Adipose tissue (tissue), 3 donors: ENCODE data around the gene FOXK1. TPM values are rescaled to one million over a fixed set of nuclear protein-coding genes. Genes with fewer than 3 reads are reported as not detected.

Experiments
- H3K27ac ChIP-seq: one replicate; pipeline ENCODE4 v1.5.1; 2013; ENCODE audit warnings: low read depth, low read length
- WGBS, 3 donors: extraction: QIAGEN DNeasy Blood & Tissue Kit; methylation state at CpG; one replicate each; pipeline ENCODE4 v1.1.7; 2013; 5-methylcytosine and 5-hydroxymethylcytosine counted together
- polyA plus RNA-seq, 3 donors: library from polyadenylated mRNA; stranded (reverse); fragments of 200-250 nt; gene quantifications; one replicate each; pipeline ENCODE4 v1.2.3, GENCODE V29; 2013
- donor health status: healthy with polysubstance abuse.
- donor health status: Bipolar disorder and iron deficiency.
- donor health status: healthy.

Gene FOXK1
- polyA plus RNA-seq, 3 donors = 4.7 to 9.1 (median 7.8) TPM

DNA sequence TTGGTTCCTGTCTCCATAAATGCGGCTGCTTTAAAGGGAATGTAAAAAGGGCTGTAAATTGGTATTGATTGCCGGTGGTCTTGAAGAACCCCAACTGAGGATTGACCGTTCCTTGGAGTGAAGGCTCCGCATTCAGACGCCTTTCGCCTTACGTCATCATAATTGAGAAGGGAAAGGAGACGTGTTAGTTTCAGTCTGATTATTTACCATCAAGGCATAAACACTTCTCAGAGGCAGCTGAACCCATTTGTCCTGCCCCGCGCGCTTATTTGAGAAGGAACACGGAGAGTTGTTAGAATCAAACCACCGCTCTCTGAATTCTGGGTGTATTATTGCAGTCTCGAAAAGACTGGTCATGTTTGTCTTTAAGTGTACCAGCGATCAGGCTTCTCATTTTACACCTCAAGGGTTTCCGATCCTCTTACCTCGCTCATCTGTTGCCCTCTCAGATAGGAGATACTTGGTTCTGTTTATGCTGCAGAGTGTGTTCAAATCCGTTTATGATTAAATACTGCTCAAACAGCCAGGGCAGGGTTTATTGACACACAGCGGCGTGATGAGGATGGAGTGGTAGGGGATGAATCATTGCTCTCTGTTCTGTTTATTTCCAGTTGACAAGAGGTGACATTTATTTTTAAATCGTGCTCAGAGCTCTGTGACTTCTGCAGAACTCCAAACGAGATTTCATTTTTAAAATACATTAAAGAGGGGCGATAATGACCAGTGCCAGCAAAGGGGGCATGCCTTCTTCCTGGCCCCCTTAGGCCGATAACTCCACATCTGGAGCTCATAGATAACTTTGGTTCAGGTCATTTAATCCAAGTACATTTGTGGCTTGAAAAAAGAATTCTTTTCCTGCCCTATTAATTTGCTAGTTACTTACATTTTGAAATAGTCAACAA lies 30.4 kb downstream of the FOXK1 start:
- H3K27ac ChIP-seq = no peak overlapping the region
- WGBS, 3 donors = 71 to 81% (median 73%) methylated on average over 24 of the region's 24 CpGs

GRCh38 chr7:4713183-4713784 lies 31.2 kb downstream of the FOXK1 start:
- WGBS, 3 donors = 55 to 87% (median 56%) methylated on average over 27 of the region's 27 CpGs
- H3K27ac ChIP-seq = no peak overlapping the region

DNA sequence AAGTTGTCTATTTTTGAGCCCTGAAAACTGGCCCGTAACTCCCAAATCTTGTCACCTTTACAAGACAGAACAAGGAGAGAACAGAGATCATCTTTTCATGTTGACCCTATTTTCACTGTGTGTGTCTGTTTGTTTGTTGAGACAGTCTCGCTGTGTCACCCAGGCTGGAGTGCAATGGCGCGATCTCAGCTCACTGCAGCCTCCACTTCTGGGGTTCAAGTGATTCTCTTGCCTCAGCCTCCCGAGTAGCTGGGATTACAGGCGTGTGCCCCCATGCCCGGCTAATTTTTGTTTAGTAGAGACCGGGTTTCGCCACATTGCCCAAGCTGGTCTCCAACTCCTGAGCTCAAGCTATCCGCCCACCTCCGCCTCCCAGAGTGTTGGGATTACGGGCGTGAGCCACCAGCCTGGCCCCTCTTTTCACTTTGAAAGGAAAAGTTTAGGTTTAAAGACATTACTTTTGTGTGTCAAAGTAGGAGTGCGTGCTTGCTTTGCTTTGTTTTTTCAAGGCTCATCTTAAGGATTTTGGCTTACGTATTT lies 32.1 kb downstream of the FOXK1 start:
- WGBS, 3 donors = 90 to 99% (median 96%) methylated on average over 15 of the region's 15 CpGs
- H3K27ac ChIP-seq = no peak overlapping the region

- H3K27ac ChIP-seq = no peak overlapping the region
- WGBS, 3 donors = 54 to 83% (median 62%) methylated on average over 26 of the region's 26 CpGs
Observed at GRCh38 chr7:4714767-4715409, 32.8 kb downstream of the FOXK1 start.

DNA sequence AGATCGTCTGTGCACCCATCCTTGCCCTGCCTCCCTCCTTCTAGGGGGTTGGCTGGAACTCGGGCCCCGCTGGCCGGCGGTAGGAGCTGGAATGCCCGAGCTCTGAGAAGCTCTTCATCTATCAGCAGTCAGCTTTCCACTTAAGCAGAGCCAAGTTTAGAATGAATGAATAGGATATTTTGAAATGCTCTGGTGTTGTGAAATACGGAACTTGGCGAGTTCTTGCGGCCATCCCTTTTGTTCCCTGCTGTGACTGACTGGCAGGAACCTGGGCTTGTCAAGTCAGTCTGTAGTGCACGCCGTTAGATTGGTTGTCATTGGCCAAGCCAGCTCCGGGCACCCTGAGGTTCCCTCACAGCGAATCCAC lies 33.3 kb downstream of the FOXK1 start:
- no peak overlapping the region for H3K27ac ChIP-seq
- WGBS, 3 donors = 27 to 64% (median 32%) methylated on average over 13 of the region's 13 CpGs

GRCh38 chr7:4716946-4717795 lies 35.1 kb downstream of the FOXK1 start:
- WGBS, 3 donors = 89 to 95% (median 94%) methylated on average over 28 to 29 of the region's 29 CpGs
- no peak overlapping the region for H3K27ac ChIP-seq

GRCh38 chr7:4718075-4718474 lies 36.0 kb downstream of the FOXK1 start:
- no peak overlapping the region for H3K27ac ChIP-seq
- WGBS, 3 donors = 91 to 95% (median 94%) methylated on average over 22 of the region's 22 CpGs

GRCh38 chr7:4720225-4720624 lies 38.1 kb downstream of the FOXK1 start:
- H3K27ac ChIP-seq = no peak overlapping the region
- 84 to 95% (median 88%) methylated on average over 3 of the region's 3 CpGs for WGBS, 3 donors

DNA sequence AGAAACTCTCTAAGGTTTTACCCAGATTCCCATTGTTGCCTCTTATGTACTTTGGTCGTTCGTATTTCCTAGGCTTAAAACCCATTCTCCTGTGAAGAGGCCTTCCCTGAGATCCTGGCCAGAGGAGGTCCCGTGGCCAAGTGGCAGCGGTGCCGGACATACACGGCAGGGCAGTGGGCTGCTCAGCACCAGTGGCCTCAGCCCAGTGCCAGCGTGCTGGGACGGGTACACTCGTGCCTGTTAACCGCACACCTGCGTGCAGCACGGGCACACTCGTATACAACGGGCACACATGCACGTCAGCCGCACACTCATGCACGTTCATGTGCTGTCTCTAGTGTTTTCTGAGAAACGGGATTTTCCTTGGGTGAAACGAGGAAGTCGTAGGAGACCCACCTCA lies 40.2 kb downstream of the FOXK1 start:
- no peak overlapping the region for H3K27ac ChIP-seq
- WGBS, 3 donors = 89 to 94% (median 91%) methylated on average over 20 of the region's 20 CpGs

DNA sequence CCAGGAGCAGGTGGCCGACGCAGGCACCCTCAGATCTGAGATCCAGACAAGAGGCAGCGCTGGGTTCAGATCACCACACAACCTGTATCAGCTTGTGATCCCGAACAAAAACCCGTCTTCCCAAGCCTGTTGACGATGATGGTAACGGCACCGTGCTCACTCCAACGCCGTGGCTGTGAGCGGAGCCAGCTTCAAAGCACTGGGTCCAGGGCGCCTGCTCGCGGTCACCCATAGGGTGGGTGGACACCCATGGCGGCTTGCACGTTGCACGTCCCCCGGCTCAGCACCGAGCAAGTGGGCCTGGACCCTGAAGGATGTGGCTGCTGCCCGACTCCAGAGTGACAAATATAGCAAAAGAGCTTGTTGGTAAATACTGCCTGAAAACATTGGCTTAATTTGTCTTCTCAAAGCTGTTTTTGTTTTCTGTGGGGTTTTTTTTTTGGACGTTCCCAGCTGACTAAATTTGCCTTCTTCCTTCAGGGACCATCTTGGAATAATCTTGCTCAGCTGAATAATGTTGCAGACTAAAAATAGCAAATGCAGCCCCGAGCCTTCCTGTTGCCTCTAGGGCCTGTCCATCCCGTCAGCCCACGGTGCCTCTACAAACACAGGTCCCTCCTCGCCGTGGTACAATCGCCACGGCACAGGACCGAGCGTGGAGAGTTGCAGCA lies 41.0 kb downstream of the FOXK1 start:
- 82 to 89% (median 87%) methylated on average over 30 of the region's 30 CpGs for WGBS, 3 donors
- no peak overlapping the region for H3K27ac ChIP-seq

DNA sequence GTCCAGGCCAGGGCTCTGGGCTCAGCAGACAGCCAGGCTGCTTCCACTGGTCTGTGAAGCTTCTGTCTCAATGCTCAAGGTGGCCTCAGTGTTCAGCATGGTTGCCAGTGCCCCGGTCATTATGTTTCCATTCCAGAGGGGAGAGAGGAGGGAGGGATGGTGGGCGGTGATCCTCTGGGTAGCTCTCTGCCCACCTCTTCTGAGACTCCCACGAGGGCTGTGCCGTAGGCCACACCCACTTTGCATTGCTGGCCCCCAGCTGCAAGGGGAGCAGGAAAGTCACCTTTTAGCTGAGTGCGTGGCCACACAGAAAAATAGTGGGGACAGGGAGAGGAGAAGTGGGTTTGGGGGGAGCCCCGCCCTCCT lies 42.5 kb downstream of the FOXK1 start:
- peak overlapping the region; percentile 85 for H3K27ac ChIP-seq
- 18 to 62% (median 18%) methylated on average over 6 of the region's 6 CpGs for WGBS, 3 donors

DNA sequence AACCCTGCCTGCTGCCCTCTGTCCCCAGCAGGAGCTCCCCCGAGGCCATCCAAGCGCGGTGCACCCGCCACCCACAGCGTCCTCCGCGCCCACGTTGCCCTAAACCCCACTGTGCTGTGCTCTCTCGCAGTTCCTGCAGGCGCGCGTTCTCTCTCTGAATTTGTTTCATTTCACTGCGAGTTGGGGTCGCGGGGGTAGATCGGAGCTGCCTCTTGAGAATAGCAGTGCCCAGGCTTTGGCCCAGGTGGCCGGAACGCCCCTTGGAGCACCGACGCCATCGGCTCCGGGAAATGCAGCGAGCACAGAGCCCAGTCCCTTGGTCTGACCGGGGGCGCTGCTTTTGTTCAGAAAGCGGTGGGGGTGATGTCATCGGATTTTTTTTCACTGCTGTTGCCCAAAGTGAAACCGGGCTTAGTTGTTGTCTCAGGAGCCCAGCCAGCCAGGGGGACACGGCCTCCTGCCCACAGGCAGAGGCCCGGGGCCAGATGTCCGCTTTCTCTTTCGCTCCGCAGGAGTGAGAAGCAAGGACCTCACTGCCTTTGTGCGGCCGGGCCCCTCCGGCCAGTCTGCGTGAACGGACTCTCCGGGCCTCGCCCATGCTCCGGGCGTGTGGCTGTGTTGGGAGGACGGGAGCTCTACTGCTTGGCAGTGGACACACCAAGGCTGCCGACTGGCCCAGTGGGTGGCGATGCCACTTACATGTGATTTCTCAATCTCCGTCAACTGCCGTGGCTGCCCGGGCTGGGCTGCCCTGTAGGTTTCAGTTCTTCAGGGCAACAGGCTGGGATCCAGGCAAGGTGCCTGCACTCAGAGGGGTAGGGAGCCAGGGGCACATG lies 43.1 kb downstream of the FOXK1 start:
- WGBS, 3 donors = 4 to 39% (median 7%) methylated on average over 45 to 48 of the region's 48 CpGs
- H3K27ac ChIP-seq = peak overlapping the region; percentile 85

- WGBS, 3 donors = 31 to 59% (median 38%) methylated on average over 15 of the region's 15 CpGs
- peak overlapping the region; percentile 85 for H3K27ac ChIP-seq
Observed at GRCh38 chr7:4725850-4726450, 43.9 kb downstream of the FOXK1 start.

GRCh38 chr7:4726566-4726965 lies 44.5 kb downstream of the FOXK1 start:
- 63 to 92% (median 74%) methylated on average over 9 of the region's 9 CpGs for WGBS, 3 donors
- no peak overlapping the region for H3K27ac ChIP-seq

- H3K27ac ChIP-seq = no peak overlapping the region
- WGBS, 3 donors = 88 to 92% (median 90%) methylated on average over 20 of the region's 20 CpGs
Observed at GRCh38 chr7:4727914-4728705, 46.0 kb downstream of the FOXK1 start.

DNA sequence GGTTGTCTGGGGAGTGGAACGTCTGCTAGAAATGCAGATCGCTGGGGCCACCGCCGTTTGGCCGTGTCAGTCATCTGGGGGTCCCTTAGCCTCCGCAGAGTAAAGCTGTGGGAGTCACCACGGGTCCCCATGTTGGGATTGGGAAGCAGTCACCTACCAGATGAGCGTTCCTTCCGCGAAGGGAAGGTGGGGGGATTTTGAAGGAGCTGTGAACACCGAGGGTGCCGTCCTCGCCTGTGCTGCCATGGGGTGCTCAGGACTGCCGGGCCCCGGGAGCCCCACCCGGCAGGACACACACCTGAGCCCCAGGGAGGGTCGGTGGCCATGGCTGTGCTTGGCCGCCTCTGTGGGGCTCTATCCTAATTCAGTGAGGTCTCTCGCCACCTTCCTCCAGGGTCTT lies 47.2 kb downstream of the FOXK1 start:
- H3K27ac ChIP-seq = no peak overlapping the region

More for the DNA sequence above, 47.2 kb downstream of the FOXK1 start:
- WGBS, 3 donors = 87 to 94% (median 89%) methylated on average over 18 to 19 of the region's 19 CpGs
